HG03354 (cell line): Measurements from ENCODE around the gene FADS1.

Source experiments
- ATAC-seq: cut with Tn5 transposase; IDR thresholded peaks from one replicate; pipeline ENCODE4 v1.9.1; 2021; ENCODE audit warnings: mild to moderate bottlenecking; ENCODE audit not compliant: unreplicated experiment, poor library complexity, severe bottlenecking

The FADS1 gene

DNA sequence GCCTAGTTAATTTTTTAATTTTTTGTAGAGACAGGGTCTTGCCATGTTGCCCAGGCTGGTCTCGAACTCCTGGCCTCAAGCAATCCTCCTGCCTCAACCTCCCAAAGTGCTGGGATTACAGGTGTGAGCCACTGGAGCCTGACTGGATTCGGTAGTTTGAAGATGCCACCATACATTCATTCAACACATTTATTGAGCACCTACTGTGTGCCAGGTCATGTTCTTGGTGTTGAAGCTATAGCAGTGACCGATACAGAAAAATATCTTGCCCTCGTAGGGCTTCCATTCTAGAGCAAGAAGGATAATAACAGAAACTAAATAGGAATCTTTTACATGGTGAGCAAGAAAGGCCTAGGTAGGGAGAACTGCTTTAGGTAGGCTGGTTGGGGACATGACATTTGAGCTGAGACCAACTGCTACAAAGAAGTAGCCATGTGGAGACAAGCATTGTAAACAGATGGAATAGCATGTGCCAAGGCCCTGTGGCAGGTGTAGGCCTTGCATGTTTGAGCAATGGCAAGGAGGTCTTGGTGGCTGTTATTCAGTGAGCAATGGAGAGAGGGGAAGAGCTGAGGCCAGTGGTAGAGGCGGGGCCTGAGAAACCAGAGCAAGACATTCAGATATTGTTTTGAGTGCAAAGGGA lies 66.1 kb downstream of the FADS1 start:
- ATAC-seq = no peak
